Thyroid gland (tissue), 4 donors: Measurements from ENCODE around the gene AATF. TPM values are rescaled to one million over a fixed set of nuclear protein-coding genes. Genes with fewer than 3 reads are reported as not detected.

Source experiments
- DNase-seq, 2 donors: peaks; one replicate each; pipeline ENCODE4 v3.0.0-alpha.2; 2019
- H3K27ac ChIP-seq, 3 donors: fragments of 200-600 bp; sonication (generic); 1 replicate in 2 of 3; 2 replicates in 1 of 3; pipeline ENCODE4 v1.5.1; 2016 to 2019; ENCODE audit warnings: mild to moderate bottlenecking in 1 of 3, moderate library complexity in 1 of 3
- H3K27me3 ChIP-seq: fragments of 200-600 bp; sonication (generic); one replicate; pipeline ENCODE4 v1.5.1; 2019
- H3K36me3 ChIP-seq, 2 donors: fragments of 200-600 bp; sonication (generic); one replicate each; pipeline ENCODE4 v1.5.1; 2016 to 2019
- H3K4me1 ChIP-seq, 2 donors: fragments of 200-600 bp; sonication (generic); one replicate each; pipeline ENCODE4 v1.5.1; 2017 to 2019
- H3K4me3 ChIP-seq, 3 donors: fragments of 200-600 bp; sonication (generic); replicated peaks in 1 of 3; 1 replicate in 2 of 3; 2 replicates in 1 of 3; pipeline ENCODE4 v1.5.1; 2016; ENCODE audit warnings: mild to moderate bottlenecking in 1 of 3
- H3K9me3 ChIP-seq: fragments of 200-600 bp; sonication (generic); one replicate; pipeline ENCODE4 v1.5.1; 2017
- CTCF ChIP-seq, 6 experiments: fragments of 200-600 bp in 3 of 6; fragments of 450-650 bp in 3 of 6; sonication (generic) in 3 of 6; IDR thresholded peaks; one replicate each; pipeline ENCODE4 v1.5.1; 2016 to 2019; ENCODE audit warnings: antibody characterized with exemption in 6 of 6, mild to moderate bottlenecking in 2 of 6, inconsistent platforms in 1 of 6, moderate library complexity in 1 of 6
- POLR2A ChIP-seq, 2 donors: fragments of 450-650 bp; IDR thresholded peaks; one replicate each; pipeline ENCODE4 v1.6.1; 2017; ENCODE audit warnings: antibody characterized with exemption in 2 of 2, mild to moderate bottlenecking in 2 of 2, moderate library complexity in 1 of 2
- WGBS, 2 donors: methylation state at CpG; one replicate each; pipeline ENCODE4 v1.1.5; 2017; 5-methylcytosine and 5-hydroxymethylcytosine counted together
- intact Hi-C: fragments of 100-400 bp; cut with DNase I; formaldehyde crosslinking; loops from one replicate; pipeline ENCODE4 v1.15.1; 2023
- total RNA-seq, 4 donors: library from RNA; depleted of rRNA; stranded (reverse); fragments of >200 nt; gene quantifications; one replicate each; pipeline ENCODE4 v1.2.3, GENCODE V29; 2016

Gene AATF
- total RNA-seq, 4 donors from 2014 or later, result 28.5 to 38.9 (median 32.4) TPM

DNA sequence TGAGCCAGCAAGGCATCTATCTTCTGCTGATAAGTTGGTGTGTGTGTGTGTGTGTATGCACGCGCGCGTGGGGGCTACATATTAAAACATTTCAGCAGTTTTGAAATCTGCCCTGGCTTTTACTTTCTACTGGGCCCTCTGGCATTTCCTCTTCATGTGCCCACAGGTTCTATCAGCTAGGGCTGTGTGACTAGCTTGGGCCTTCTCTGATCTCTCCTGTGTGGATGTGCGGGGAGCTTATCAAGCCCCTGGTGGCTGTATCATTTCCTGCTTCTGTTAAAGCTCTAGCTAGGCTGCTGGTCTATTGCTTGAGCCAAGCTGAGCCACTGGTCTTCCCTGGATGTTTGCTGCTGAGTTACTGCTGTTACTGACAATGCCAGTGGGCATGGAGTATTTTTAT lies 132.5 kb downstream of the AATF start:
- no peak overlapping the region for H3K4me3 ChIP-seq
- H3K27me3 ChIP-seq, result no peaks in the 10 kb centered on the region
- H3K36me3 ChIP-seq, result no peaks in the 10 kb centered on the region
- no peaks in the 10 kb centered on the region for H3K9me3 ChIP-seq
- H3K27ac ChIP-seq, result no peak overlapping the region
- TF ChIP-seq CTCF (IDR thresholded peaks at IDR 0.05) (no peak), POLR2A (IDR thresholded peaks at IDR 0.05) (no peak)
- no peaks in the 10 kb centered on the region for H3K4me1 ChIP-seq
- WGBS, 2 donors, result 89 to 93% methylated on average over 5 of the region's 5 CpGs
- no peak for DNase-seq
- intact Hi-C loops, result no loop called here

- WGBS, 2 donors, result 76 to 85% methylated on average over 8 of the region's 8 CpGs
- H3K27me3 ChIP-seq, result no peaks in the 10 kb centered on the region
- H3K36me3 ChIP-seq, result peaks cover 0 to 6% of the 10 kb centered on the region in 2 donors
- no peaks in the 10 kb centered on the region for H3K9me3 ChIP-seq
- TF ChIP-seq CTCF (IDR thresholded peaks at IDR 0.05) (no peak), POLR2A (IDR thresholded peaks at IDR 0.05) (no peak)
- H3K4me1 ChIP-seq, result no peaks in the 10 kb centered on the region
- no peak overlapping the region for H3K4me3 ChIP-seq
- DNase-seq, result no peak
- intact Hi-C loops, result no loop called here
- no peak overlapping the region for H3K27ac ChIP-seq
These were observed 133.6 kb downstream of the AATF start for GRCh38 chr17:37082311-37082860.

GRCh38 chr17:37082985-37083384 lies 134.2 kb downstream of the AATF start:
- Histone ChIP-seq H3K36me3 (peaks cover 0 to 6% of the 10 kb centered on the region in 2 donors), H3K4me3 (no peak overlapping the region), H3K9me3 (no peaks in the 10 kb centered on the region), H3K4me1 (no peaks in the 10 kb centered on the region), H3K27me3 (no peaks in the 10 kb centered on the region), H3K27ac (no peak overlapping the region)
- no peak for TF ChIP-seq POLR2A (IDR thresholded peaks at IDR 0.05)
- no peak for TF ChIP-seq CTCF (IDR thresholded peaks at IDR 0.05)
- DNase-seq, result no peak
- WGBS, 2 donors, result 86 to 88% methylated on average over 4 of the region's 4 CpGs
- intact Hi-C loops, result no loop called here

- no peaks in the 10 kb centered on the region for H3K9me3 ChIP-seq
- H3K27me3 ChIP-seq, result no peaks in the 10 kb centered on the region
- intact Hi-C loops, result no loop called here
- no peak for DNase-seq
- TF ChIP-seq CTCF (IDR thresholded peaks at IDR 0.05), result no peak
- no peak for TF ChIP-seq POLR2A (IDR thresholded peaks at IDR 0.05)
- no peaks in the 10 kb centered on the region for H3K4me1 ChIP-seq
- H3K27ac ChIP-seq, result no peak overlapping the region
- H3K36me3 ChIP-seq, result peaks cover 0 to 6% of the 10 kb centered on the region in 2 donors
- H3K4me3 ChIP-seq, result no peak overlapping the region
- WGBS, 2 donors, result 73 to 83% methylated on average over 6 of the region's 6 CpGs
These were observed 134.7 kb downstream of the AATF start for GRCh38 chr17:37083456-37083855.

GRCh38 chr17:37084372-37084771 lies 135.6 kb downstream of the AATF start:
- H3K36me3 ChIP-seq, result peaks cover 0 to 6% of the 10 kb centered on the region in 2 donors
- 81 to 91% methylated on average over 5 of the region's 5 CpGs for WGBS, 2 donors
- no peaks in the 10 kb centered on the region for H3K27me3 ChIP-seq
- intact Hi-C loops, result no loop called here
- no peak for TF ChIP-seq CTCF (IDR thresholded peaks at IDR 0.05)
- TF ChIP-seq POLR2A (IDR thresholded peaks at IDR 0.05), result no peak
- no peak overlapping the region for H3K27ac ChIP-seq
- no peak overlapping the region for H3K4me3 ChIP-seq
- DNase-seq, result no peak
- no peaks in the 10 kb centered on the region for H3K4me1 ChIP-seq
- no peaks in the 10 kb centered on the region for H3K9me3 ChIP-seq
